ENCODE results near the gene ZSCAN16.

- TF ChIP-seq, protein P1, sequence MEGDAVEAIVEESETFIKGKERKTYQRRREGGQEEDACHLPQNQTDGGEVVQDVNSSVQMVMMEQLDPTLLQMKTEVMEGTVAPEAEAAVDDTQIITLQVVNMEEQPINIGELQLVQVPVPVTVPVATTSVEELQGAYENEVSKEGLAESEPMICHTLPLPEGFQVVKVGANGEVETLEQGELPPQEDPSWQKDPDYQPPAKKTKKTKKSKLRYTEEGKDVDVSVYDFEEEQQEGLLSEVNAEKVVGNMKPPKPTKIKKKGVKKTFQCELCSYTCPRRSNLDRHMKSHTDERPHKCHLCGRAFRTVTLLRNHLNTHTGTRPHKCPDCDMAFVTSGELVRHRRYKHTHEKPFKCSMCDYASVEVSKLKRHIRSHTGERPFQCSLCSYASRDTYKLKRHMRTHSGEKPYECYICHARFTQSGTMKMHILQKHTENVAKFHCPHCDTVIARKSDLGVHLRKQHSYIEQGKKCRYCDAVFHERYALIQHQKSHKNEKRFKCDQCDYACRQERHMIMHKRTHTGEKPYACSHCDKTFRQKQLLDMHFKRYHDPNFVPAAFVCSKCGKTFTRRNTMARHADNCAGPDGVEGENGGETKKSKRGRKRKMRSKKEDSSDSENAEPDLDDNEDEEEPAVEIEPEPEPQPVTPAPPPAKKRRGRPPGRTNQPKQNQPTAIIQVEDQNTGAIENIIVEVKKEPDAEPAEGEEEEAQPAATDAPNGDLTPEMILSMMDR (IDR thresholded peaks at IDR 0.05), result no peak
- no peak for TF ChIP-seq EZH2 (IDR thresholded peaks at IDR 0.05; ENCODE audit: borderline replicate concordance, insufficient read depth, low read depth, low read length, poor library complexity, severe bottlenecking)
Observed at GRCh38 chr6:28111964-28112363, 12.4 kb upstream of the ZSCAN16 start.

Measured in B cell (primary cell).